ENCODE measurements around the gene GRAMD2A. TPM values are rescaled to one million over a fixed set of nuclear protein-coding genes. Genes with fewer than 3 reads are reported as not detected.
A peak's percentile ranks its signal among the peaks of the same experiment; 100 is the strongest.

The GRAMD2A gene
- total RNA-seq, 1 experiment from 2014 or later, result 1.3 TPM

DNA sequence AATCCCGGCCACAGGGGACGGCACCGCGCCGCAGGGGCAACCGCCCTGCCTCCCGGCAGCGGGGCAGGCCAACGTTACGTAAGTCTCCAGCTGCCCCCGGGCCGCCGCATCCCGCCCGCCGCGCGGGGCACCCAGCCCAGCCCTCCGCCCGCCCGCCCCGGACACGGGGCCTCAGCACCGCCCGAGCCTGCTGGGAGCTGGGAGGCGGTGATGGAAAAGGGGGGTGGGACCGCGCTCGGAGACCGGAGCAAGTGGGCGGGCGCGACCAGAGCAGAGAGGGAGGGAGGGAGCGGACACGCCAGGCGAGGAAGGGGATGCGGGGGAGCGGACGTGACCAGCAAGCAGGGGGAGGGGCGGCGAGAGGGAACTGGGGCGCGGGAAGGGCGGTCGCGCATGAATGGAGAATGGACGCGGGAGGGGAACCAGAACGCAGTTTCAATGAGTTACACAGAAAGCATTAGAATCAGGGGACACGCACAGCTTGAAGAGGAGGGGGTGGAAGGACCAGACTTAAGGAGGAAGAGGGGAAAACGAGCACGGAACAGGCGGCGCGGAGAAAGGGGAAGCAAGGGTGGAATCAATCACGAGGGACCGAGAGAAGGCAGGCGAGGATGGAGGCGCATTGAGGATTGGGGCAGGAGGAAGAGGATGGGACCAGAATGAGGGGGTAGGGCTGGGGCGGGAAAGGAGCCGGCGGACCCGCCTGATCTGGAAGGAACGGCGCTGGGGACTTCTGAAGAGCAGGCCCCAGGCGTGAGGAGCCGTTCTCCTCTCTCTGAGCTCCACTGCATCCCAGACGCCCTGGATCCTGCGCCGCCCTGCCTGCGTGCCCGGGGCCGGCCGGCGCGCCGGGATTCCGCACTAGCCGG lies 32.8 kb upstream of the GRAMD2A start:
- Histone ChIP-seq H3K18ac (ENCODE audit: insufficient read length, low read depth, low read length) (peak overlapping the region; percentile 96), H3K4ac (ENCODE audit: low read depth, low read length) (peak overlapping the region; percentile 40; the same call in 1 of the 2 replicates), H3K14ac (ENCODE audit: insufficient read depth, low read length) (peak overlapping the region; percentile 94), H3K79me2 (ENCODE audit: insufficient read depth, low read length) (peaks cover 44% of the 10 kb centered on the region; the same call in 1 of the 2 replicates), H4K8ac (replicated peaks; ENCODE audit: insufficient read length, low read depth, low read length) (peak overlapping the region; percentile 78), H3K27me3 (ENCODE audit: insufficient read depth, low read length) (no peaks in the 10 kb centered on the region), H2AK5ac (ENCODE audit: insufficient read length, low read length) (no peak overlapping the region), H3K23ac (ENCODE audit: insufficient read length, low read depth, low read length) (no peak overlapping the region), H3K79me1 (ENCODE audit: insufficient read depth, low read depth, low read length, poor library complexity, severe bottlenecking) (peaks cover 4% of the 10 kb centered on the region), H2AFZ (ENCODE audit: low read length) (no peak overlapping the region), H3K56ac (ENCODE audit: insufficient read length, low read depth, low read length) (peak overlapping the region; percentile 71), H2BK5ac (ENCODE audit: insufficient read length, low read length) (peak overlapping the region; percentile 89), H3K4me2 (ENCODE audit: insufficient read depth, insufficient read length, low read length) (peak overlapping the region; percentile 98), H2BK120ac (ENCODE audit: low read depth, low read length, poor library complexity, severe bottlenecking) (no peak overlapping the region), H2BK12ac (ENCODE audit: insufficient read length, low read depth, low read length) (no peak overlapping the region), H3K23me2 (ENCODE audit: insufficient read length, low read depth, low read length, poor library complexity, severe bottlenecking) (peaks cover 24% of the 10 kb centered on the region), H3K9ac (ENCODE audit: extremely low read depth, insufficient read length, low read length) (peak overlapping the region; percentile 98), H4K20me1 (ENCODE audit: control insufficient read depth, insufficient read depth, insufficient read length) (no peaks in the 10 kb centered on the region), H2BK15ac (ENCODE audit: low read depth, low read length) (no peak overlapping the region), H4K91ac (ENCODE audit: insufficient read length, low read depth, low read length) (no peak overlapping the region), H3K27ac (ENCODE audit: insufficient read length, low read depth, low read length) (peak overlapping the region; percentile 32), H2BK20ac (ENCODE audit: low read depth, low read length, poor library complexity, severe bottlenecking) (no peak overlapping the region), H3T11ph (ENCODE audit: low read length) (no peak overlapping the region), H3K4me1 (ENCODE audit: insufficient read depth, low read length) (peaks cover 13% of the 10 kb centered on the region; the same call in 1 of the 2 replicates), H3K9me3 (ENCODE audit: control insufficient read depth, low read depth, low read length) (no peaks in the 10 kb centered on the region), H4K5ac (ENCODE audit: insufficient read length, low read depth, low read length) (no peak overlapping the region)
- H3K4me1 Mint-ChIP-seq, result peaks cover 42 to 49% of the 10 kb centered on the region in 2 experiments
- WGBS (ENCODE audit: extremely low coverage, insufficient read length, low lambda C conversion rate), result no CpG with 5 or more reads among the region's 79 CpGs
- TF ChIP-seq, protein P1, sequence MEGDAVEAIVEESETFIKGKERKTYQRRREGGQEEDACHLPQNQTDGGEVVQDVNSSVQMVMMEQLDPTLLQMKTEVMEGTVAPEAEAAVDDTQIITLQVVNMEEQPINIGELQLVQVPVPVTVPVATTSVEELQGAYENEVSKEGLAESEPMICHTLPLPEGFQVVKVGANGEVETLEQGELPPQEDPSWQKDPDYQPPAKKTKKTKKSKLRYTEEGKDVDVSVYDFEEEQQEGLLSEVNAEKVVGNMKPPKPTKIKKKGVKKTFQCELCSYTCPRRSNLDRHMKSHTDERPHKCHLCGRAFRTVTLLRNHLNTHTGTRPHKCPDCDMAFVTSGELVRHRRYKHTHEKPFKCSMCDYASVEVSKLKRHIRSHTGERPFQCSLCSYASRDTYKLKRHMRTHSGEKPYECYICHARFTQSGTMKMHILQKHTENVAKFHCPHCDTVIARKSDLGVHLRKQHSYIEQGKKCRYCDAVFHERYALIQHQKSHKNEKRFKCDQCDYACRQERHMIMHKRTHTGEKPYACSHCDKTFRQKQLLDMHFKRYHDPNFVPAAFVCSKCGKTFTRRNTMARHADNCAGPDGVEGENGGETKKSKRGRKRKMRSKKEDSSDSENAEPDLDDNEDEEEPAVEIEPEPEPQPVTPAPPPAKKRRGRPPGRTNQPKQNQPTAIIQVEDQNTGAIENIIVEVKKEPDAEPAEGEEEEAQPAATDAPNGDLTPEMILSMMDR (conservative IDR thresholded peaks at IDR 0.05), result no peak
- no peaks in the 10 kb centered on the region; a peak in 2 of 5 replicates for H3K9me3 Mint-ChIP-seq
- H3K4me3 Mint-ChIP-seq, result peak overlapping the region; percentile 97 to 99
- H3K36me3 Mint-ChIP-seq (ENCODE audit: insufficient read depth in 1 of 3, low read depth in 3 of 3), result peaks cover 7 to 26% (median 14%) of the 10 kb centered on the region in 3 experiments; a peak in 6 of 7 replicates
- H3K27me3 Mint-ChIP-seq (ENCODE audit: low read depth), result peaks cover 33% of the 10 kb centered on the region
- DNase-seq, result peak; percentile 86
- peak overlapping the region; percentile 94 to 99 (median 96) for H3K27ac Mint-ChIP-seq
